ENCODE measurements around the gene PARP6. TPM values are rescaled to one million over a fixed set of nuclear protein-coding genes. Genes with fewer than 3 reads are reported as not detected.

The PARP6 gene
- total RNA-seq, 1 donor from 2014 or later, result 16.0 TPM

GRCh38 chr15:72302955-72303354, 30.6 kb upstream of the PARP6 start:
- TF ChIP-seq CTCF (conservative IDR thresholded peaks at IDR 0.05; ENCODE audit: low read depth, low read length), result no peak
- no peak overlapping the region for H3K4me3 ChIP-seq (ENCODE audit: low read depth, low read length)
- no peak for DNase-seq (ENCODE audit: low read depth)

DNA sequence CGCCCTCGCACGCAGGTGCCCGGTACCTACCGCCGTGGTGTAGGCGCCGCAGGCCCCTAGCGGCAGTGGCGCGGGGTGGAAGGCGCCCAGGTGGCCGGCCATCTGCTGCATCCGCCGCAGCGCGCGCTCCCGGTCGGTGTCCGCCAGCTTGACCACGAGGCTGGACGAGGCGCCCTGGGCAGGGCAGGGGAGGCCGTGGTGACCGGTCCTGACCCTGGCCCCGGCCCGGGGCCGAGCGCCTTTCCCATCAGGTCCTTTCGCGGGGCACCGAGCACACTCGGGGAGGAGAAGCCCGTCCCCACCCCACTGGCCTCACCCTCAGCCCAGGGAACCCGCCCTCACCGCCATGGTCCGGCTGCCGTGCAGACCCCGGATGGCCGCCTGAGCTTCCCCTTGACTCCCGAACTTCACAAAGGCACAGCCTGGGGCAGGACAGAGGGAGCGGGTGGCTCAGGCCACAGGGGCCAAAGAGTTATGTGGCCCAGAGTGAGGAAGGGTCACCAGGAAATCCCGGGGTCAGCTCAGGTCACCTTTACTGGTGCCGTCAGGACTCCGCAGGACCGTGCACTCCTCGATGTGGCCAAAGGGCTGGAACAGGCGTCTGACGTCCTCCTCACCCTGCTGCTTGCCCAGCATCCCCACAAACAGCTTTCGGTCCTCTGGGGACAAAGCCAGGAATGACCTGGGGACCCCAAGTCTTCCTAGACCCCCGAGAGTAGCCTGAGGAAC, 17.4 kb upstream of the PARP6 start:
- H3K4me3 ChIP-seq (ENCODE audit: low read depth, low read length), result no peak overlapping the region
- DNase-seq (ENCODE audit: low read depth), result no peak
- TF ChIP-seq CTCF (conservative IDR thresholded peaks at IDR 0.05; ENCODE audit: low read depth, low read length), result no peak

DNA sequence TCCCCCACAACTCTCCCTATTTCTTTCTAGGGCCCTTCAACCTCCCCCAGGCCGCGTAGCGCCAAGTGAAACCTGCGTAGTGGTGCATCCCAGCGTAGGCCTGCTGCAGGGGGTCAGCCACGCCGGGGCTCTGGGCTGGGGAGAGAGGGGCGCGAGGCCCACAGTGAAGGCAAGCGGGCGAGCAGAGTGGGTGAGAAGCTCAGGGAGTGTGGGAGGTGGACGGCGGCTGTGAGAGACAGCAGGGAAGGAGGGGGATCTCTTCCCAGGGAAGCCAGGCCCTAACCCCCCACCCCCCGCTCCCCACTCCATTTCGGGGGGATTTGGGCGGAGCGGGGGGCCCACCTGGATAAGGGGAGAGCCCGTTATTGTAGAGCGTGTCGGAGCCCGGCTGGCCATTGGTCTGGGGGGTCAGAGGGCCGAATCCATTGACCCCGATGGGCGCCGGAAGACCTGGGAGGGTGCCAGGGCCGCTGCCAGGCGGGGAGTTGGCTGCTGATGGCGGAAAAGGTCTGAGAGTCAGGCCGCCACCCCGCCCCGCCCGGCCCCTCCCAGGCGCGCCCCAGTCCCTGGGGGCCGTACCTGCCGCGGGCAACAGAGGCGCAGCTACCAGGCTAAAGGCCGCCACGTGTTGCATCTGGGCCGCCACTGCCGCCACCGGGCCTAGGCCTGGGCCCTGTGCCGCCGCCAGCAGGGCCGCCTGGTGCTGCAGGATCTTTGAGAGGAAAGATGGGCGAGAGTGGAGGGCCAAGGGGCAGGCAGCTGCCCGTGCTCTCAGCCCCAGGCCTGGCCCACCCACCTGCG, 16.6 kb upstream of the PARP6 start:
- H3K4me3 ChIP-seq (ENCODE audit: low read depth, low read length), result no peak overlapping the region
- DNase-seq (ENCODE audit: low read depth), result no peak
- TF ChIP-seq CTCF (conservative IDR thresholded peaks at IDR 0.05; ENCODE audit: low read depth, low read length), result no peak

DNA sequence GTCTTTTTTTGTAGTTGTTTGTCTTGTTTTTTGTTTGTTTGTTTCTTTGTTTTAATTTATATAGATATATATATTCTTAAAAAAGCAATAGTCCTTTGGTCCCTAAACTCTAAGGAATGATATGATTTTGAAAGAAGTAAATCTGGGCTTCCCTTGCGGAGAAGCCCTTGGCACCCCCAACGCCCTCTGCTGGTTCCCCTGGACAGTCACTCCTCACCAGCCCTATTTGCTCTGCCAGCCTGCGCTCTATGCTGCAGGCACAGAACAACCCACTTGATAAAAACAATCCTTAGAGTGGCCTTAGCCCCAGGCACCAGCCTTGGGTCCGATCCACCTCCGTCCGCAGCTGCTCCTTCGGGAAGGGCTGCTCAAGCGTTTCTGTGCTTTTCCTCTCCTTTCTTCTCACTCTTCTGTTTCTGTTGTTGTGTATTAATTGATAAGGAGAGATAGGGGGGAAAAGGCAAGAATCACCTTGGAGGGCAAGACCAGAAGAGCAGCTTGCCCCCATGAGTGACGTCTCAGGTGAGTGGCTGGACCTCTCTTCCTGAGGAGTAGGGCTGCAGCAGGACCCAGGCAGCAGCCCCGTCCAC, 13.7 kb upstream of the PARP6 start:
- H3K4me3 ChIP-seq (ENCODE audit: low read depth, low read length), result no peak overlapping the region
- DNase-seq (ENCODE audit: low read depth), result no peak
- TF ChIP-seq CTCF (conservative IDR thresholded peaks at IDR 0.05; ENCODE audit: low read depth, low read length), result peak; percentile 38

GRCh38 chr15:72285402-72285801, 13.0 kb upstream of the PARP6 start:
- no peak for DNase-seq (ENCODE audit: low read depth)
- no peak for TF ChIP-seq CTCF (conservative IDR thresholded peaks at IDR 0.05; ENCODE audit: low read depth, low read length)
- H3K4me3 ChIP-seq (ENCODE audit: low read depth, low read length), result no peak overlapping the region

- no peak for DNase-seq (ENCODE audit: low read depth)
- H3K4me3 ChIP-seq (ENCODE audit: low read depth, low read length), result no peak overlapping the region
- no peak for TF ChIP-seq CTCF (conservative IDR thresholded peaks at IDR 0.05; ENCODE audit: low read depth, low read length)
These were observed 12.4 kb upstream of the PARP6 start for GRCh38 chr15:72284781-72285180.

All from epithelial cell of proximal tubule (primary cell).